22Rv1 (cell line): ENCODE measurements around the gene COL4A3.

Source experiments
- H3K27ac ChIP-seq: fragments of 450-650 bp; 2 replicates; pipeline ENCODE4 v1.5.1; 2017
- ZFX ChIP-seq: fragments of 450-650 bp; IDR thresholded peaks from 2 replicates; pipeline ENCODE4 v1.6.1; 2017; ENCODE audit warnings: antibody characterized with exemption, borderline replicate concordance
- TF ChIP-seq, protein P1 (sequence below): fragments of 450-650 bp; IDR thresholded peaks from 2 replicates; pipeline ENCODE4 v1.5.1; 2017; ENCODE audit warnings: mild to moderate bottlenecking

The COL4A3 gene

DNA sequence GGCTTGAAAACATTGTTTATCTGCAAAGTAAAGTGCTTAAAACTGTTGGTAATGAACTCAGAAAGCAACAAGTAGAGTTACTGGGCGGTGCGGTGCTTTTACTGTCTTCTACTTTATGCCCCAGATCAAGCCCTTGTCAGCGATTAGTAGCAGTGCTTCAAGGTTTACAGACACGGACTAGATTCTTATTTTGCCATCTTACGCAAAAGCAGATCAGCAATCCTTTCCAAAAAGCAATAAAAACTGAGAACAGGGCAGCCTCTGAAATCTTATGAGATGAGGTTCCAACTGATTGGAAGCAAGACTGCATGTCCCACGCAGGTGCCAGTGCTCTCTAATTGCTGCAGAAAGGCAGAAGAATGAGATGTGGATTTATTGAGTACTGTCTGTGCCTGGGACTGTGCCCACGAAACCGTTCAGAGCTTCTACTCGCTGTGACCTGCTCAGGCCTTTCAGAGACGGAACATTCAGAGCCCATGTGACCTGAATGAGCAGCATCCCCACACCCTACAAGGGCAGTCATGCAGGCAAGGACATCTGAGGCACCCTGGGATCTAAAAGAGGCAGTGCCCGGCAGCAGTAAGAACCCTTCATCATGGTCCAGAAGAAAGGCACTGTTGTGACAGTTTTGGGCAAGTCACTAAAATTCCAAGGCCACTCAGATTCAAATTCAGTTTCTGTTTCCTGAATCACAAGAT, 15.7 kb downstream of the COL4A3 start:
- TF ChIP-seq, protein P1, sequence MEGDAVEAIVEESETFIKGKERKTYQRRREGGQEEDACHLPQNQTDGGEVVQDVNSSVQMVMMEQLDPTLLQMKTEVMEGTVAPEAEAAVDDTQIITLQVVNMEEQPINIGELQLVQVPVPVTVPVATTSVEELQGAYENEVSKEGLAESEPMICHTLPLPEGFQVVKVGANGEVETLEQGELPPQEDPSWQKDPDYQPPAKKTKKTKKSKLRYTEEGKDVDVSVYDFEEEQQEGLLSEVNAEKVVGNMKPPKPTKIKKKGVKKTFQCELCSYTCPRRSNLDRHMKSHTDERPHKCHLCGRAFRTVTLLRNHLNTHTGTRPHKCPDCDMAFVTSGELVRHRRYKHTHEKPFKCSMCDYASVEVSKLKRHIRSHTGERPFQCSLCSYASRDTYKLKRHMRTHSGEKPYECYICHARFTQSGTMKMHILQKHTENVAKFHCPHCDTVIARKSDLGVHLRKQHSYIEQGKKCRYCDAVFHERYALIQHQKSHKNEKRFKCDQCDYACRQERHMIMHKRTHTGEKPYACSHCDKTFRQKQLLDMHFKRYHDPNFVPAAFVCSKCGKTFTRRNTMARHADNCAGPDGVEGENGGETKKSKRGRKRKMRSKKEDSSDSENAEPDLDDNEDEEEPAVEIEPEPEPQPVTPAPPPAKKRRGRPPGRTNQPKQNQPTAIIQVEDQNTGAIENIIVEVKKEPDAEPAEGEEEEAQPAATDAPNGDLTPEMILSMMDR: no peak
- TF ChIP-seq ZFX: no peak
- H3K27ac ChIP-seq: no peak overlapping the region

DNA sequence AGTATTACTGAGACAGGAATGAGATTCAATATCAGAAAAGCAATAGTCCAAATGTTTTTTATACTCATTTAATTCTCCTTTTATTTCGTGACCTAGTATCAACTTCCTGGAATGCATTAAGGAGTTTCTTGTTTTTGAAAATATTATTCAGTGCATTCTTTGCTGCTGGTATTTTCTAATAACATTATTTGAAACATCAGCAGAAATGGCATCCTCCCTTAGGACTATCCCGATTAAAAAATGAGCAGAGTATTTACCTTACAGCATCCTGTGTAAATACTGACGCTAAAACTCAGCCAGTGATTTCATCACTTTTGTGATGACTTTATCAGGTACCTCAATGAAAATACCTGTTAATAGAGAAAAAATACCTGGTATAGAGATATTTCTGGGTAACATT, 16.3 kb downstream of the COL4A3 start:
- TF ChIP-seq, protein P1: no peak
- no peak for TF ChIP-seq ZFX
- no peak overlapping the region for H3K27ac ChIP-seq

DNA sequence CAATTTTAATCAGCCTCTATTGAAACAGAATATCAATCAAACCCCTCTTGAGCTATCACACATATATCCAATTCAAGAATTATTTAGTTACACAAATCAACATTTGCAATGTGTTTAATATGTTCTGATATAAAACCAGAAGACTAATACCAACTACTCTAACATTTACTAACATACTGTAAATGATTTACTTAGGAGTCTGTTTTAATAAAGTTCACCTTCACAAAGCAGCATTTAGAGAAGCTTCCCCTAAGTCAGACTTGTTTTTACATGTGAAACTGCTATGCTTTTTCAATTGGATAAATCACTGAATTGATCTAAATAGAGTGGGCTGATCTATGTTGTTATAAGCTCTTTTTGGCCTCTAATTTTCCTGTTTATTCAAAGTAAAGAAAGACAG, 18.3 kb downstream of the COL4A3 start:
- TF ChIP-seq, protein P1: no peak
- no peak for TF ChIP-seq ZFX
- no peak overlapping the region for H3K27ac ChIP-seq

DNA sequence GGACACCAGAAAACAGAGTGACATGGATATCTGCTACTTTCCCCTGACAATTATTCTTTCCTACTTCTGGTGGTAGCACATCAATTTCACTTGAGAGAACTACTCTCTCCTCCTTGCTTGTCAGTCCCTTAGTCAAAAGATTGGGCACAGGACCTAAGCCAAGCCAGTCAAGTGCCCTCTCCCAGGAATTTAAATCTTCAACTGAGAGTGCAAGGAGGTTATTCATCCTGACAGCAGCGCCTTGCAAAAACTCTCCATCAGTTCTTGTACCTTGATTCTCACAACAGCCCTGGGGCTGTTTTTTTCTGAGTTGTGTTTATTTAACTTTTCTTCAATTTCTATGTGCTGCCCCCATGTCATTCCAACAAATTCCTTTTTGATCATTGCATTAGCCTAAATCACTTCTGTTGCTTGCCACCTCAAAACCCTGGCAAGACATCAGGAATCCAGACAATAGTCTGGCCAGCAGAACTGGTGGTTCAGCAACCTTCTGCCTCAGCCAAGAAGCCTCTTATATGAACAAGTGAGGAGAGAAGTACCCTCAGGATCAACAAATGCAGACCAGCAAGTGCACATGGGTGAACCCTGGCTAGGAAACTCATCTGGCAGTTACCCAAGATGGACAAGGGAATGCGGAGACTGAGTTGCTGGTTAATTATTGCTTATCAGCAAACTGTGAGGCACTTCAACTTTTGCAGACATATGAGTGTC, 19.4 kb downstream of the COL4A3 start:
- no peak overlapping the region for H3K27ac ChIP-seq
- TF ChIP-seq, protein P1: no peak
- TF ChIP-seq ZFX: no peak

DNA sequence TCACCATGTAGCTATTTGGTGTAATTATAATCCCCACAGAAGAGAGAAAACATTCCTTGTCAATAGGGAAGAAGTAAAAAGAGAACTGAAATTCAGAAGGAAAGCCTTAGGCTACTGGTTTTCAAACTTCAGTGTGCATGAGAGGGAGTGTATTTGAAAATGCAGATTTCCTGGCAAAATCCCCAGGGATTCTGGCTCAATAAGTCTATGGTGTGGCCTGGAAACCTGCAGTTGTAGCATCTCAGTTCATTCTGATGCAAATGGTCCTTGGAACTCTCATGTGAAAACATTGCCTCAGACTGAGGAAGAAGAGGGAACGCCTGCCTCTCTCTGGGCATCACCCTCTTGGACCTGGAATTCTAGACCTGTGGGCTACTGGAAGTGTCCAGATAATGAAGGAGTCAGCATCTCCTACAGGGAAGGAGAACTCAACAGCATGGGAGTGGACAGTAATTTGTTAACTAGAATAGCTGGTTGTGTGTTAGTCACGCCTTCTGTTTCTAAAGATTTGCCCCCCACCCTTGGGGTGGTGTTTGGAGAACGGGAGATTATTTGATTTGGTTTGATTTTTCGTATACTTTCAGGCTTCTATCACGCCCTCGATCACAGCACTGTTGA, 21.3 kb downstream of the COL4A3 start:
- TF ChIP-seq, protein P1: no peak
- TF ChIP-seq ZFX: no peak
- H3K27ac ChIP-seq: no peak overlapping the region

DNA sequence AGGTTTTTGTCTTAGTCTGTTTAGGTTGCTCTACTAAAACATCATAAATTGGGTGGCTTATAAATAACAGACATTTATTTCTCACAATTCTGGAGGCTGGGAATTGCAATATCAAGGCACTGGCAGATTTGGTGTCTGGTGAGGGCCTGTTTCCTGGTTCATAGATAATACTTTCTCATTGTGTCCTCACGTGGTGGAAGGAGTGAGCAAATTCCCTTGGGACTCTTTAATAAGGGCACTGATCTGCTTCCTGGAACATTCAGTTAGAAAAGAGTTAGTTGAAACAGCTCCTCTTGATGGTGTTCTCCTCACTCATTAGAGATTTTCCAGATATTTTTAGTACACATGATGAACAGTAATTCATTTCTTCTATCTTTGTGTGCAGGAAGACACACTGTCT, 22.3 kb downstream of the COL4A3 start:
- H3K27ac ChIP-seq: no peak overlapping the region
- TF ChIP-seq, protein P1: no peak
- no peak for TF ChIP-seq ZFX

DNA sequence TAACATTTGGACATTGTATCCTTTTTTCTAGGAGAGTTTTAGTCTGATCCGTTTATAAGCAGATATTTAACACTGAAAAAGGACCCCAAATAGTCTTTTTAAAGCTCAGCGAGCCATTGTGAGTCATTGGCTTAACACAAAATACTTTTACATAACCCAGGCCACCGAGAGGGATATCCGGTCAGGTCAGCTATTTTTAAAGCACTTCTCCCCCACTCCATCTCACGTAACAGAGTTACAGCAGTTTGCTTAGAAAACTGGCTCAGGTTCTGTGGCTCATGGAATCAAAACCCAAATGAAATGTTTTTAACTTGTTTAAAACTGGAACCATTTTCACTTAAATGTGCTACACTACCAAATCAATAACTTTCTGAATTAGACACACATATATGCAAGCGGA, 23.9 kb downstream of the COL4A3 start:
- no peak overlapping the region for H3K27ac ChIP-seq
- TF ChIP-seq, protein P1: no peak
- no peak for TF ChIP-seq ZFX
